Neural crest cell (in vitro differentiated cells): Measurements from ENCODE around the gene RNPEP. TPM values are rescaled to one million over a fixed set of nuclear protein-coding genes. Genes with fewer than 3 reads are reported as not detected.

Experiments used
- DNase-seq: peaks from one replicate; pipeline ENCODE4 v3.0.0; 2021; ENCODE audit warnings: low read depth, mixed read lengths, low spot score
- H3K27ac Mint-ChIP-seq: one replicate; pipeline ENCODE4 v1.8.0; 2021; ENCODE audit warnings: mild to moderate bottlenecking, mixed read lengths; ENCODE audit not compliant: unreplicated experiment
- H3K27me3 Mint-ChIP-seq: 2 replicates; pipeline ENCODE4 v1.8.0; 2021; ENCODE audit warnings: low read depth, mild to moderate bottlenecking, mixed read lengths
- H3K36me3 Mint-ChIP-seq: 2 replicates; pipeline ENCODE4 v1.8.0; 2021; ENCODE audit warnings: low read depth, mild to moderate bottlenecking, mixed read lengths
- H3K4me1 Mint-ChIP-seq: 2 replicates; pipeline ENCODE4 v1.8.0; 2021; ENCODE audit warnings: mixed read lengths
- H3K4me3 Mint-ChIP-seq: one replicate; pipeline ENCODE4 v1.8.0; 2021; ENCODE audit warnings: mild to moderate bottlenecking, mixed read lengths
- H3K9me3 Mint-ChIP-seq: 2 replicates; pipeline ENCODE4 v1.8.0; 2021; ENCODE audit warnings: mixed read lengths
- CTCF ChIP-seq: fragments of 200-600 bp; sonication (generic); conservative IDR thresholded peaks from 2 replicates; pipeline ENCODE4 v1.5.0; 2021; ENCODE audit warnings: antibody characterized with exemption, mild to moderate bottlenecking
- total RNA-seq: library from RNA; stranded (reverse); gene quantifications from 2 replicates; pipeline ENCODE4 v1.2.1, GENCODE V29; 2021

Gene RNPEP
- total RNA-seq, 1 donor from 2014 or later = 47.7 TPM

- no peak overlapping the region for H3K27ac Mint-ChIP-seq
- H3K4me1 Mint-ChIP-seq = no peaks in the 10 kb centered on the region
- H3K36me3 Mint-ChIP-seq = peaks cover 9% of the 10 kb centered on the region
- DNase-seq = no peak
- no peaks in the 10 kb centered on the region for H3K9me3 Mint-ChIP-seq
- no peaks in the 10 kb centered on the region for H3K27me3 Mint-ChIP-seq
- no peak overlapping the region for H3K4me3 Mint-ChIP-seq
- no peak for TF ChIP-seq CTCF
These were observed 18.2 kb upstream of the RNPEP start for GRCh38 chr1:201964261-201964660.

DNA sequence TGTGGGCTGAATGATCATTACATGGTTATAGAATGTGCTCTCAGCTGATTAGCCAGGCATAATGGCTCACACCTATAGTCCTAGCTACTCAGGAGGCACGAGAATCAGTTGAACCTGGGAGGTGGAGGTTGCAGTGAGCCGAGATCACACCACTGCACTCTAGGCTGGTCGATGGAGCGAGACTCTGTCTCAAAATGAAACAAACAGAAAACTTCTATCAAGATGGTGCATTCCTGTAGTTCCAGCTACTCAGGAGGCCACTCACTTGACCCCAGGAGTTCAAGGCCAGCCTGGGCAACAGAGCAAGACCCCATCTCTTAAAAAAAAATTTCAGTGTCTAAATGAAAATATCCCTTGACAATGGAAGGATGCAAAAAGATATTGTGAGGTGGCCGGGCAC, 16.3 kb upstream of the RNPEP start:
- Mint-ChIP-seq H3K9me3 (no peaks in the 10 kb centered on the region), H3K27me3 (no peaks in the 10 kb centered on the region), H3K27ac (no peak overlapping the region), H3K4me3 (no peak overlapping the region), H3K36me3 (peaks cover 12% of the 10 kb centered on the region), H3K4me1 (no peaks in the 10 kb centered on the region)
- no peak for DNase-seq
- no peak for TF ChIP-seq CTCF

GRCh38 chr1:201968202-201968925, 14.1 kb upstream of the RNPEP start:
- H3K36me3 Mint-ChIP-seq = peaks cover 9% of the 10 kb centered on the region
- TF ChIP-seq CTCF = no peak

DNA sequence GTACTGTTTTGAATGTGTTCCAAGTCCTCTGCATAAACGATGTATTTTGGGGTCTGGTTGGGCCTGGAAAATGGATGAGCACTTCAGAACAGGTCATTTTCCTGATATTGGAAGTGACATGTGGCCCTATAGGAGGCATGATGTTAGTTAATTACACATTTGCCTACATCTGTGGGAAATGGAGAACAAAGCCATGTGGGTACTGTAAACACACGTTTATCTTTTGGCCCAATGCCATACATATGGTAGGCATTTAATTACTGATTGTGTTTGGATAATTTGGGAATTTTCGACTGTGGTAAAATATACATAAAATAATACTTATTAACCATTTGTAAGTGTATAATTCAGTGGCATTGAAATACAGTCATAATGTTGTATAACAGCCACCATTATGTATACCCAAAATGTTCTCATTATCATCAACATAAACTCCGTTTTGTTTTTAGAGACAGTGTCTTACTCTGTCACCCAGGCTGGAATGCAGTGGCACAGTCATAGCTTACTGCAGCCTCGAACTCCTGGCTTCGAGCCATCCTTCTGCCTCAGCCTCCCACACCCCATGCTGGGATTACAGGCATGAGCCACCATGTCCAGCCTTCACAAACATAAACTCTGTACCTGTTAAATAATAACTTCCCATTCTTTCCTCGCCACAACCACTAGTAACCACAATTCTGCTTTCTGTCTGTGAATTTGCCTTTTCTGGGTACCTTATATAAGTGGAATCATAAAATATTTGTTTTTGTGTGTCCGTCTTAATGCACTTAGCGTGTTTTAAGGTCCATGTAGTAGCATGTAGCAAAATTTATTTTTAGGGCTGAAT, 11.9 kb upstream of the RNPEP start:
- Mint-ChIP-seq H3K36me3 (peaks cover 9% of the 10 kb centered on the region), H3K9me3 (no peaks in the 10 kb centered on the region), H3K4me3 (no peak overlapping the region), H3K4me1 (no peaks in the 10 kb centered on the region), H3K27ac (no peak overlapping the region), H3K27me3 (peaks cover 5% of the 10 kb centered on the region)
- DNase-seq = no peak
- TF ChIP-seq CTCF = no peak

More at GRCh38 chr1:201968202-201968925, 14.1 kb upstream of the RNPEP start:
- H3K4me3 Mint-ChIP-seq = no peak overlapping the region
- no peaks in the 10 kb centered on the region for H3K27me3 Mint-ChIP-seq
- no peak for DNase-seq
- no peaks in the 10 kb centered on the region for H3K4me1 Mint-ChIP-seq
- no peak overlapping the region for H3K27ac Mint-ChIP-seq
- H3K9me3 Mint-ChIP-seq = no peaks in the 10 kb centered on the region

DNA sequence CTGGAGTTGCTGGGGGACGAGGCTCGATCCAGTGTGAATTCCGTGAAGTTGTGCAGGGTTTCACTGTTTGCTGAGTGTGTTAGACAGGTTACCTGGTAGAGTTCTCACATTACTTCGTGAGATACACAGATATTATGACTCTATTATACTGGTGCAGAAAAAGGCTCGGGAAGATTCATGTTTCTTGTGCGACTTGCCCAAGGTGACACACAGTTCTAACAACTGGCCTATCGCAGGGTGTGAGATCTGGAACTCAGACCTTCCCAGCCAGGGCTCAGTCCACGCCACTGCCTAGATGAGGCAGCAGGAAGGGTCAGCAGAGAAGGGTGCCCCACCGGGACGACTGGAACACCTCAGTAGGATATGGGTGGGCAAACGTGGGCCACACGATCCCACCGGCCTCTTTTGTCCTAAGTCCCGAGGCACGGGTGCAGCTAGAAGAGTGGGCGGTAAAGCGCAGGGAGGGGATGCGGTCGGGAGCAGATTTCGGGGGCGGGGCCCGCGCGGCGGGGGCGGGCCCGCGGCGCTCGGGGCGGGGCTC, 296 bp upstream of the RNPEP start:
- TF ChIP-seq CTCF = no peak
- Mint-ChIP-seq H3K4me1 (peaks cover 27% of the 10 kb centered on the region), H3K27ac (no peak overlapping the region), H3K27me3 (no peaks in the 10 kb centered on the region), H3K9me3 (no peaks in the 10 kb centered on the region), H3K36me3 (no peaks in the 10 kb centered on the region), H3K4me3 (peak overlapping the region; percentile 98)
- peak; percentile 73 for DNase-seq
